Measurements from ENCODE around the gene TGM5. TPM values are rescaled to one million over a fixed set of nuclear protein-coding genes. Genes with fewer than 3 reads are reported as not detected.

TGM5 gene
- total RNA-seq, 6 experiments from 2014 or later: not detected

DNA sequence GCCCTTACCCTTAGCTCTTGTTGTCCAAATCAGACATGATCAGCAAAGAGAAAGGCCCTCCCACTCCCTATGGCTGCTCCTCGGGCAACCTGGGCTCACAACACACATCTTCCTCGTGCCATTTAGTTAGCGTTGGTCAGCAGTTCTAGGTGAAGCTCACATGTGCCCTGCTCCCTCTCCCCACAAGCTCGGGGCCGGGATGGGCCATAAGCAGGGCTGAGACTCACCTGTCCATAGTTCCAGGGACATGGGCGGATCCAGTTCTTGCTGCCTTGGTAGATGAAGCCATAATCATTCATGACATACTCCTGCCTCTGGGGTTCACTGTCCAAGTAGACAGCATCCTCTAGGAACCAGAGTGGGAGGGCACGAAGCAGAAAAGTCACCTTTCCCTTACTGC lies 10.4 kb downstream of the TGM5 start:
- no peak overlapping the region for H3K27ac Mint-ChIP-seq
- H3K4me1 Mint-ChIP-seq (ENCODE audit: low read depth): peaks cover 5% of the 10 kb centered on the region; the same call in 1 of the 2 replicates
- peaks cover 61% of the 10 kb centered on the region for H3K27me3 Mint-ChIP-seq (ENCODE audit: insufficient read depth)
- no peaks in the 10 kb centered on the region for H3K36me3 Mint-ChIP-seq (ENCODE audit: low read depth)
- no peaks in the 10 kb centered on the region for H3K9me3 Mint-ChIP-seq
- no peak for DNase-seq
- no peak overlapping the region for H3K4me3 Mint-ChIP-seq
- TF ChIP-seq, protein P1, sequence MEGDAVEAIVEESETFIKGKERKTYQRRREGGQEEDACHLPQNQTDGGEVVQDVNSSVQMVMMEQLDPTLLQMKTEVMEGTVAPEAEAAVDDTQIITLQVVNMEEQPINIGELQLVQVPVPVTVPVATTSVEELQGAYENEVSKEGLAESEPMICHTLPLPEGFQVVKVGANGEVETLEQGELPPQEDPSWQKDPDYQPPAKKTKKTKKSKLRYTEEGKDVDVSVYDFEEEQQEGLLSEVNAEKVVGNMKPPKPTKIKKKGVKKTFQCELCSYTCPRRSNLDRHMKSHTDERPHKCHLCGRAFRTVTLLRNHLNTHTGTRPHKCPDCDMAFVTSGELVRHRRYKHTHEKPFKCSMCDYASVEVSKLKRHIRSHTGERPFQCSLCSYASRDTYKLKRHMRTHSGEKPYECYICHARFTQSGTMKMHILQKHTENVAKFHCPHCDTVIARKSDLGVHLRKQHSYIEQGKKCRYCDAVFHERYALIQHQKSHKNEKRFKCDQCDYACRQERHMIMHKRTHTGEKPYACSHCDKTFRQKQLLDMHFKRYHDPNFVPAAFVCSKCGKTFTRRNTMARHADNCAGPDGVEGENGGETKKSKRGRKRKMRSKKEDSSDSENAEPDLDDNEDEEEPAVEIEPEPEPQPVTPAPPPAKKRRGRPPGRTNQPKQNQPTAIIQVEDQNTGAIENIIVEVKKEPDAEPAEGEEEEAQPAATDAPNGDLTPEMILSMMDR (IDR thresholded peaks at IDR 0.05): no peak

DNA sequence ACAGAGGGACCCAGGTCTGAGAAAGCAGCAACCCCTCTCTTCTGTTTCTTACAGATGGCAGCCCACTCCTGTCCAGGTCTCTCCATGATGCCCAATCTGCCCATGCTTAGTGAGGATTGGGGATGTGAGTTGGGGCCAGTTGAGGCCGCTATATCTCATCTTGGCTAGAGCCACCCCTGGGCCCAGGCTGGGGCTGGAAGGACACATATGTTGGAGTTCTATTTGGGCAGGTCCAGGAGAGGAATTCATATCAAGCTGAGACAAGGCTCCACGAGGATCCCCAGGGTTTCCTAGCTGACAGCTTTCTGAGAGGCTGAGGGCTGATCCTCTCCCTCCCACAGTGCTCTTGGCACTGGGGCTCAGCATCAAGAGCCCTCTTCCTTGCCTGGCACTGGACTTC lies 11.4 kb downstream of the TGM5 start:
- peaks cover 55% of the 10 kb centered on the region for H3K27me3 Mint-ChIP-seq (ENCODE audit: insufficient read depth)
- DNase-seq: no peak
- no peaks in the 10 kb centered on the region for H3K9me3 Mint-ChIP-seq

DNA sequence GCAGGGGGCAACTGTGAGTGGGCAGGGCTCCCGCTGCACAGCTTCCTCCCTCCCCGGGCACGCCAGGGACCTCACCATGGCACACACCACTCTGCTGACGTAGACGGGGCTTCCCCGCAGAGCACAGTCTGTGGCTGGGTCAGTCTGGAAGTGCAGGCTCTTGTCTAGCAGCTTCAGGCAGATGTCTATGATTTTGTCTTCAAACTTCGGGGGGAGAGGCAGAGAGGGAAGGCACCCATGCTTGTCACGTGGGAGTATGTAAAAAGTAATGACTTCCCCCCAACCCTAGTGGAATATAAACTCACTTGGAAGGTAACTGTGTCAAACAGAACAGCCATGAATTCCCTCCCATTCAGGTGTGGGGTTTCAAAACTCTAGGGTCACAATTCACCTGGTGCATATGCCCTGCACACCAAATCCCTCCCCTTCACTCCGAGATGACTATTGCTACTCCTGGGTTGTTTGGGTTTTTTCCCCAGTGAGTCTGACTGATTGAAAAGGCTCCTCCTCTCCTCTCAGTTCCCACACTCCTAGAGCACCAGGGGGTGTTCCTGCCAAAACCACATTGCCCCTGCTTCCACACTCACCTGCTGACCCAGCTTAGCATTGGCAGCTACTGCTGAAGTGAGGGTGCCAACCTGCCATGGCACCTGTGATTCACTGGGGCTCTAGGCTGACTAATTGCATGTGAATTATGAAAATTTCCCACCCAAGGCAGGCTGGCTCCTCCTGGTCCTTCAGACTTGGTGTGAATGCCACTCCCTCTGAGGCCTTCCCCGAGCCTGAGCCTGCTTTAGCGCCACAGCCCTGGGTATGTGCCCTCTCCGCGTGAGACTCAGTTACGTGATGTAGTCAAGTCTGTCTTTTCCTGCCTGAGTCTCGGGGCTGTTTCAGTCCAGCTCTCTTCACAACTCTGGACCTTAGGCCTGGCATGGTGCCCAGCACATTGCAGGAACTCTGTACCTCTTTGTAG lies 13.0 kb downstream of the TGM5 start:
- peaks cover 24% of the 10 kb centered on the region for H3K4me1 Mint-ChIP-seq (ENCODE audit: low read depth)
- no peaks in the 10 kb centered on the region for H3K36me3 Mint-ChIP-seq (ENCODE audit: low read depth)
- H3K27me3 Mint-ChIP-seq (ENCODE audit: insufficient read depth): peaks cover 39% of the 10 kb centered on the region
- no peak overlapping the region for H3K4me3 Mint-ChIP-seq
- TF ChIP-seq, protein P1 (IDR thresholded peaks at IDR 0.05): no peak
- no peaks in the 10 kb centered on the region for H3K9me3 Mint-ChIP-seq
- H3K27ac Mint-ChIP-seq: no peak overlapping the region
- no peak for DNase-seq

More for the DNA sequence above, 11.4 kb downstream of the TGM5 start:
- no peak overlapping the region for H3K27ac Mint-ChIP-seq
- no peaks in the 10 kb centered on the region for H3K36me3 Mint-ChIP-seq (ENCODE audit: low read depth)
- TF ChIP-seq, protein P1 (IDR thresholded peaks at IDR 0.05): no peak
- H3K4me1 Mint-ChIP-seq (ENCODE audit: low read depth): peaks cover 9% of the 10 kb centered on the region
- H3K4me3 Mint-ChIP-seq: no peak overlapping the region

DNA sequence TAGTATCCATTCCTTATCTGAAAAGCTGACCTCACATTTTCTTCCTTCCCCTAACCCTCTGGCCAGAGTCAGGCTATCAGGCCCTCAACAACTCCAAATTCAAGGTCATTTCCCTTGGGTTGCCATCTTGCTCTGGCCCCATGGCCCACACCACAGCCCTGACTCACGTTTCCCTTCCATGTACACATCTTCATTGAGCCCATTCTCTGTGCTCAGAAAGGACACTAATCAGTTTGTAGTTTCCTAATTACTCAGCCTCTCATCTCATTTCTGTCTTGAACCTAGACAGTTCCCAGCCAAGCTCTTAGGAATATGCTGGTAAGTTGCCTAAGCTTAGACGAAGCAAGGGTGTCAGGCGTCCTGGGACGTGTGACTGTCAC lies 14.9 kb downstream of the TGM5 start:
- H3K36me3 Mint-ChIP-seq (ENCODE audit: low read depth): no peaks in the 10 kb centered on the region
- peaks cover 24% of the 10 kb centered on the region for H3K4me1 Mint-ChIP-seq (ENCODE audit: low read depth)
- no peak overlapping the region for H3K27ac Mint-ChIP-seq
- TF ChIP-seq, protein P1 (IDR thresholded peaks at IDR 0.05): no peak
- H3K27me3 Mint-ChIP-seq (ENCODE audit: insufficient read depth): peaks cover 39% of the 10 kb centered on the region
- H3K9me3 Mint-ChIP-seq: no peaks in the 10 kb centered on the region
- no peak for DNase-seq
- H3K4me3 Mint-ChIP-seq: no peak overlapping the region

DNA sequence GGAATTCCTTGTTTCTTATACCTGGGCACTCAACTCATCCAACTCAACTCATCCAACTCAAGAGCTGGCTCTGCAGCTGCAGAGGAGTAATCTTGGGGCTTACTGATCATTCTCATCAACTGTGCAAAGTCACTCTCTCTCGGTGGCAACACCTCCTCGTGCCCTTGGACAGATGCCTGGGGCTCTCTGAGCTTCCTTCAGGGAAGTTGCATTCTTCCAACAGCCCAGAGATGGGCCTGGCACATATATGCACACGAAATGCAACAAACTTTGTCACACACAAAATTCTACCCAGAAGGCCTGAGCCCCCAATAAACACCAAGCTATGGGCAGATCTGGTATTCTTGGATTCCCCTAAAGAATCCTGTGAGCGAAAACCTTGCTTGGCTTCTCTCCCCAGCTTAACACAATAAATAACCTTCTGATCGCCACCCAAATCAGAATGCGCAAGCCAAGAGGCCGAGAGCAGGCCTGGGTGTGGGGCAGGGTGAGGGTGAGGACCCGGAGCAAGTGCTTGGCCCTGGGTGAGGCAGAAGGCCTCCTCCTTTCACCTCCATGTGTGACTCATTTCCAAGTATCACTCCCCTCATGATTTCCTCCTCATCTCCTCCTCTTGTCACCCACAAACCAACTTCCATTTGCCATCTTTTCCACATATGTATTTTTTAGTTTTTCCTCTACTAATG lies 15.4 kb downstream of the TGM5 start:
- H3K36me3 Mint-ChIP-seq (ENCODE audit: low read depth): no peaks in the 10 kb centered on the region
- H3K9me3 Mint-ChIP-seq: no peaks in the 10 kb centered on the region
- peaks cover 40% of the 10 kb centered on the region for H3K27me3 Mint-ChIP-seq (ENCODE audit: insufficient read depth)
- no peak overlapping the region for H3K4me3 Mint-ChIP-seq
- H3K27ac Mint-ChIP-seq: no peak overlapping the region
- TF ChIP-seq, protein P1 (IDR thresholded peaks at IDR 0.05): no peak
- no peak for DNase-seq
- peaks cover 24% of the 10 kb centered on the region for H3K4me1 Mint-ChIP-seq (ENCODE audit: low read depth)
